Fibroblast of lung (primary cell): ENCODE measurements around the gene DCPS.
"Not testable (repeated sequence)": the region's sequence is repeated elsewhere in the genome, so short reads cannot be mapped to it uniquely, and the experiment has no call there.

Experiments used
- EZH2 ChIP-seq: IDR thresholded peaks from 2 replicates; pipeline ENCODE4 v1.5.1; 2012; ENCODE audit warnings: low read length, control low read depth, mild to moderate bottlenecking; ENCODE audit errors: missing control alignments
- TF ChIP-seq, protein P1 (sequence below), 2 donors: IDR thresholded peaks in 1 of 2; conservative IDR thresholded peaks in 1 of 2; 1 replicate in 1 of 2; 2 replicates in 1 of 2; pipeline ENCODE4 v1.5.1; 2011 to 2012; ENCODE audit warnings: low read length in 2 of 2, control low read depth in 1 of 2, inconsistent platforms in 1 of 2, low read depth in 1 of 2, mild to moderate bottlenecking in 1 of 2

GRCh38 chr11:126366823-126367654, 63.2 kb downstream of the DCPS start:
- TF ChIP-seq, protein P1, sequence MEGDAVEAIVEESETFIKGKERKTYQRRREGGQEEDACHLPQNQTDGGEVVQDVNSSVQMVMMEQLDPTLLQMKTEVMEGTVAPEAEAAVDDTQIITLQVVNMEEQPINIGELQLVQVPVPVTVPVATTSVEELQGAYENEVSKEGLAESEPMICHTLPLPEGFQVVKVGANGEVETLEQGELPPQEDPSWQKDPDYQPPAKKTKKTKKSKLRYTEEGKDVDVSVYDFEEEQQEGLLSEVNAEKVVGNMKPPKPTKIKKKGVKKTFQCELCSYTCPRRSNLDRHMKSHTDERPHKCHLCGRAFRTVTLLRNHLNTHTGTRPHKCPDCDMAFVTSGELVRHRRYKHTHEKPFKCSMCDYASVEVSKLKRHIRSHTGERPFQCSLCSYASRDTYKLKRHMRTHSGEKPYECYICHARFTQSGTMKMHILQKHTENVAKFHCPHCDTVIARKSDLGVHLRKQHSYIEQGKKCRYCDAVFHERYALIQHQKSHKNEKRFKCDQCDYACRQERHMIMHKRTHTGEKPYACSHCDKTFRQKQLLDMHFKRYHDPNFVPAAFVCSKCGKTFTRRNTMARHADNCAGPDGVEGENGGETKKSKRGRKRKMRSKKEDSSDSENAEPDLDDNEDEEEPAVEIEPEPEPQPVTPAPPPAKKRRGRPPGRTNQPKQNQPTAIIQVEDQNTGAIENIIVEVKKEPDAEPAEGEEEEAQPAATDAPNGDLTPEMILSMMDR (conservative IDR thresholded peaks at IDR 0.05 in 1 of 2, IDR thresholded peaks at IDR 0.05 in 1 of 2; ENCODE audit: low read depth in 1 of 2, low read length in 2 of 2) = not testable (repeated sequence)
- not testable (repeated sequence) for TF ChIP-seq EZH2
